ENCODE results near the gene TXNDC8.

DNA sequence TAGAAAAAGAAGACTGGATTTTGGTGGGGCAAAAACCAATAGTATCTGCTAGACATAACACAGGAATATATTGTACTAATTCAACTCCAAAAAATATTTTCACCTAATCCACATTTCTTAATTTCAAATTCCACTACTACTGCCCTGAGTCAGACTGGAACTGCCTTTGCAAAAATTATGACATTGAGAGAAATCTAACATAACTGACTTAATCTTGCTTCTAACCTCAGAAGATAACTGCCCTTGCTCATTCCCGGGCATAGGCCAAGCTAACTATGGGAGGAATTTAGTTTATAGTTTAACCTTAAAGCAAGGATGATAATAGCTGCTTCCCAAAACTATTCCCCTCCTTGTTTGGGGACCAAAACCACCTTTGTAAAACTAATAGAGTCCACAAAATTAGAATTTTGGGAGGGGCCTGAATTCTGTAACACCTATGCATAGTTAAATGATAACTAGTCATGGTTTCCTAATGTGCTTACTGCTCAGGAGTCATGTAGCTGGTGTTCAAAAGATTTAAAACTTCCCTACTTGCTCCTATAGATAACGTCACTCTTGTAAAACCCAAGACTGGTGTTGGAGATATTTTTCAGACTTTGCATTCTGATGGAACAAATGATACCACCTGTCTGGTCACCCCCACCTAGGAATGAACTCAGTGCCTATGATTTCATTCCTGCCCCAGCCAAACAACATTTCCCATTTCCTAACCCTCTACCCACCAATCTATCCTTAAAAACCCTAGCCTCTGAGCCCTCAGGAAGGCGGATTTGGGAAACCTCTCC lies 67.3 kb downstream of the TXNDC8 start:
- TF ChIP-seq, protein P1, sequence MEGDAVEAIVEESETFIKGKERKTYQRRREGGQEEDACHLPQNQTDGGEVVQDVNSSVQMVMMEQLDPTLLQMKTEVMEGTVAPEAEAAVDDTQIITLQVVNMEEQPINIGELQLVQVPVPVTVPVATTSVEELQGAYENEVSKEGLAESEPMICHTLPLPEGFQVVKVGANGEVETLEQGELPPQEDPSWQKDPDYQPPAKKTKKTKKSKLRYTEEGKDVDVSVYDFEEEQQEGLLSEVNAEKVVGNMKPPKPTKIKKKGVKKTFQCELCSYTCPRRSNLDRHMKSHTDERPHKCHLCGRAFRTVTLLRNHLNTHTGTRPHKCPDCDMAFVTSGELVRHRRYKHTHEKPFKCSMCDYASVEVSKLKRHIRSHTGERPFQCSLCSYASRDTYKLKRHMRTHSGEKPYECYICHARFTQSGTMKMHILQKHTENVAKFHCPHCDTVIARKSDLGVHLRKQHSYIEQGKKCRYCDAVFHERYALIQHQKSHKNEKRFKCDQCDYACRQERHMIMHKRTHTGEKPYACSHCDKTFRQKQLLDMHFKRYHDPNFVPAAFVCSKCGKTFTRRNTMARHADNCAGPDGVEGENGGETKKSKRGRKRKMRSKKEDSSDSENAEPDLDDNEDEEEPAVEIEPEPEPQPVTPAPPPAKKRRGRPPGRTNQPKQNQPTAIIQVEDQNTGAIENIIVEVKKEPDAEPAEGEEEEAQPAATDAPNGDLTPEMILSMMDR (IDR thresholded peaks at IDR 0.05) = no peak
- TF ChIP-seq POLR2A (IDR thresholded peaks at IDR 0.05) (no peak), EP300 (IDR thresholded peaks at IDR 0.05) (no peak)

Measured in gastroesophageal sphincter (tissue), 3 donors.